Liver (tissue), 9 donors: Measurements from ENCODE around the gene IPMK. TPM values are rescaled to one million over a fixed set of nuclear protein-coding genes. Genes with fewer than 3 reads are reported as not detected.
"Not testable (repeated sequence)": the region's sequence is repeated elsewhere in the genome, so short reads cannot be mapped to it uniquely, and the experiment has no call there.

ENCODE experiments used
- DNase-seq: peaks from one replicate; pipeline ENCODE4 v3.0.0-alpha.2; 2017; ENCODE audit warnings: low spot score
- H3K27ac ChIP-seq, 2 donors: one replicate each; pipeline ENCODE4 v1.7.0; 2013; ENCODE audit warnings: inconsistent platforms in 2 of 2, low read length in 2 of 2, control low read depth in 1 of 2, low read depth in 1 of 2, mild to moderate bottlenecking in 1 of 2
- H3K27me3 ChIP-seq, 4 donors: one replicate each; pipeline versions ENCODE4 v1.6.1 to v1.7.0; 2013; ENCODE audit warnings: low read length in 3 of 4, inconsistent platforms in 1 of 4, mild to moderate bottlenecking in 1 of 4, moderate library complexity in 1 of 4; ENCODE audit not compliant: control insufficient read depth in 4 of 4, insufficient read depth in 4 of 4
- H3K36me3 ChIP-seq, 4 donors: one replicate each; pipeline versions ENCODE4 v1.6.1 to v1.7.0; 2013; ENCODE audit warnings: low read length in 3 of 4, mild to moderate bottlenecking in 3 of 4, low read depth in 1 of 4, moderate library complexity in 1 of 4; ENCODE audit not compliant: control insufficient read depth in 4 of 4, insufficient read depth in 3 of 4
- H3K4me1 ChIP-seq, 4 donors: one replicate each; pipeline versions ENCODE4 v1.6.1 to v1.7.0; 2013; ENCODE audit warnings: low read length in 3 of 4, mild to moderate bottlenecking in 3 of 4, moderate library complexity in 1 of 4; ENCODE audit not compliant: control insufficient read depth in 4 of 4, insufficient read depth in 4 of 4
- H3K4me3 ChIP-seq, 3 donors: one replicate each; pipeline versions ENCODE4 v1.6.1 to v1.7.0; 2013; ENCODE audit warnings: low read length in 3 of 3, control low read depth in 1 of 3, low read depth in 1 of 3, mild to moderate bottlenecking in 1 of 3
- H3K9ac ChIP-seq, 2 donors: one replicate each; pipeline ENCODE4 v1.7.0; 2013; ENCODE audit warnings: low read length in 2 of 2, mild to moderate bottlenecking in 2 of 2, moderate library complexity in 2 of 2, control low read depth in 1 of 2, low read depth in 1 of 2
- H3K9me3 ChIP-seq, 4 donors: one replicate each; pipeline versions ENCODE4 v1.6.1 to v1.7.0; 2013; ENCODE audit warnings: low read length in 3 of 4; ENCODE audit not compliant: control insufficient read depth in 4 of 4
- EGR1 ChIP-seq, 2 donors: IDR thresholded peaks; 2 replicates each; pipeline ENCODE4 v1.6.1; 2016 to 2018; ENCODE audit warnings: antibody characterized with exemption in 2 of 2, low read depth in 2 of 2
- FOXA1 ChIP-seq: IDR thresholded peaks from 2 replicates; pipeline ENCODE4 v1.6.1; 2016; ENCODE audit warnings: antibody characterized with exemption
- FOXA2 ChIP-seq: IDR thresholded peaks from 2 replicates; pipeline ENCODE4 v1.6.1; 2016; ENCODE audit warnings: antibody characterized with exemption
- GABPA ChIP-seq, 2 donors: IDR thresholded peaks in 1 of 2; conservative IDR thresholded peaks in 1 of 2; 2 replicates each; pipeline ENCODE4 v1.6.1; 2016; ENCODE audit warnings: antibody characterized with exemption in 2 of 2, mild to moderate bottlenecking in 1 of 2, moderate library complexity in 1 of 2
- HNF4A ChIP-seq, 2 donors: conservative IDR thresholded peaks; 2 replicates each; pipeline ENCODE4 v1.6.1; 2016; ENCODE audit warnings: antibody characterized with exemption in 2 of 2, mild to moderate bottlenecking in 2 of 2
- HNF4G ChIP-seq: IDR thresholded peaks from 2 replicates; pipeline ENCODE4 v1.6.1; 2016; ENCODE audit warnings: antibody characterized with exemption
- JUND ChIP-seq, 2 donors: IDR thresholded peaks; 2 replicates each; pipeline ENCODE4 v1.6.1; 2016; ENCODE audit warnings: antibody characterized with exemption in 2 of 2
- NR2F2 ChIP-seq: IDR thresholded peaks from 2 replicates; pipeline ENCODE4 v1.6.1; 2016; ENCODE audit warnings: antibody characterized with exemption
- RAD21 ChIP-seq, 2 donors: IDR thresholded peaks; 2 replicates each; pipeline ENCODE4 v1.6.1; 2016; ENCODE audit warnings: antibody characterized with exemption in 2 of 2, mild to moderate bottlenecking in 2 of 2
- RXRA ChIP-seq, 2 donors: IDR thresholded peaks; 2 replicates each; pipeline ENCODE4 v1.6.1; 2017 to 2018; ENCODE audit warnings: antibody characterized with exemption in 2 of 2, mild to moderate bottlenecking in 1 of 2
- SP1 ChIP-seq: IDR thresholded peaks from 2 replicates; pipeline ENCODE4 v1.6.1; 2018; ENCODE audit warnings: antibody characterized with exemption, mild to moderate bottlenecking
- TAF1 ChIP-seq: conservative IDR thresholded peaks from 2 replicates; pipeline ENCODE4 v1.6.1; 2016; ENCODE audit warnings: antibody characterized with exemption, mild to moderate bottlenecking
- YY1 ChIP-seq: IDR thresholded peaks from 2 replicates; pipeline ENCODE4 v1.6.1; 2016; ENCODE audit warnings: antibody characterized with exemption, mild to moderate bottlenecking
- WGBS: extraction: QIAGEN DNeasy Blood & Tissue Kit; methylation state at CpG from one replicate; pipeline ENCODE4 v1.1.7; 2013; 5-methylcytosine and 5-hydroxymethylcytosine counted together
- polyA plus RNA-seq, 2 donors: library from polyadenylated mRNA; stranded (reverse) in 1 of 2; unstranded in 1 of 2; fragments of 200-250 nt in 1 of 2; fragments of >200 nt in 1 of 2; fragmentation: Nextera tagmentation in 1 of 2; extraction: Ambion mirVana in 1 of 2; gene quantifications; one replicate each; pipeline versions ENCODE4 v1.2.1 to v1.2.3, GENCODE V29; 2013 to 2015
- total RNA-seq, 2 donors: library from RNA; depleted of rRNA; stranded (reverse); fragments of >200 nt; gene quantifications; one replicate each; pipeline ENCODE4 v1.2.3, GENCODE V29; 2014
- TF ChIP-seq, protein P1 (sequence below): IDR thresholded peaks from 2 replicates; pipeline ENCODE4 v1.6.1; 2016; ENCODE audit warnings: antibody characterized with exemption
- TF ChIP-seq, protein P2 (sequence below): IDR thresholded peaks from 2 replicates; pipeline ENCODE4 v1.6.1; 2016; ENCODE audit warnings: antibody characterized with exemption
- TF ChIP-seq, protein P3 (sequence below): fragments of 150-350 bp; IDR thresholded peaks from 2 replicates; pipeline ENCODE4 v1.5.1; 2017; ENCODE audit warnings: improper control_type of control experiment, low read depth, low read length; ENCODE audit not compliant: missing input control
- TF ChIP-seq, protein P4 (sequence below): IDR thresholded peaks from 2 replicates; pipeline ENCODE4 v1.6.1; 2016; ENCODE audit warnings: antibody characterized with exemption
- TF ChIP-seq, protein P5 (sequence below): IDR thresholded peaks from 2 replicates; pipeline ENCODE4 v1.6.1; 2016; ENCODE audit warnings: antibody characterized with exemption, mild to moderate bottlenecking
- donor health status: healthy.
- donor health status: healthy.
- donor health status: healthy.
- donor health status: healthy.
- donor health status: healthy.

Gene IPMK
- total and polyA plus RNA-seq, 4 donors, result 1.4 to 5.2 (median 3.3) TPM

DNA sequence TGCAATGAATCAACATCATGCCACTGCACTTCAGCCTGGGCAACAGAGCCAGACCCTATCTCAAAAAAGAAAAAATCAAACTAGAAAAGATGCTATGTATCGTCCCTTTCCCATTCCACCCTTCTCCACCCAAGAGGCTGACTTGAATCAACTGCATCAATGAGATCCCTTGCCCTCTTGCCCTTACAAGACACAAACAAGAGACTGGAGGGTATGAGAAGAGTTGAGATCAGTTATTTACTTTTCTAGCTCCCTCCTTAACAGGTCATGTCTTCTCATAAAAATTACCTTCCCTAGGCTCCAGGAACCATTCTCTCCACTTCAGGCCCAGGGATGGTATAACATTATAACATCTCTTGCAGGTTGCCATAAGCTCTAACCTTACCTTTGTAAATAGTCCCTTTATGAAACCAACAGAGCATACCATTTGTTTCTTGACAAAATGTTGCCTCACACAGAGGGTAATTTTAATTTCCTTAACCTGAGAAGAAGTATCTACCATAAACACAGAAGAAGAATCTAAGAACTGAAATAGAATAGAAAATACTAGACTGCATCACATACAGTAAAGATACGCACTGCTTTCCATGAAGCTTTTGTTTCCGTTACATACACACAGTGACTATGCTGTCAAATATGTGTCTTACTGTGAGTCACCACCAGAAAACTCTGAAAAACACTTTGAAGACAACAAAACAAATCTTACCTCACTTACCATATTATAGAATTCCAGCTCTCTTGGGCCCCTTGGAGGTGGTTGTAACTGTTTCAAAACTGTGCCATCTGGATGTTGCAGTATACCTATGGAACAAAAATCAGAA is 30.5 kb downstream of the IPMK start:
- no peak overlapping the region for H3K9ac ChIP-seq
- no peak for DNase-seq
- H3K4me1 ChIP-seq, result no peaks in the 10 kb centered on the region
- no peak overlapping the region for H3K4me3 ChIP-seq
- H3K36me3 ChIP-seq, result peaks cover 0 to 3% (median 2%) of the 10 kb centered on the region in 4 donors
- H3K27me3 ChIP-seq, result no peaks in the 10 kb centered on the region
- WGBS, result 96% methylated on average over 3 of the region's 3 CpGs
- H3K27ac ChIP-seq, result no peak overlapping the region
- no peaks in the 10 kb centered on the region for H3K9me3 ChIP-seq
- TF ChIP-seq HNF4G, result no peak
- TF ChIP-seq, protein P1, sequence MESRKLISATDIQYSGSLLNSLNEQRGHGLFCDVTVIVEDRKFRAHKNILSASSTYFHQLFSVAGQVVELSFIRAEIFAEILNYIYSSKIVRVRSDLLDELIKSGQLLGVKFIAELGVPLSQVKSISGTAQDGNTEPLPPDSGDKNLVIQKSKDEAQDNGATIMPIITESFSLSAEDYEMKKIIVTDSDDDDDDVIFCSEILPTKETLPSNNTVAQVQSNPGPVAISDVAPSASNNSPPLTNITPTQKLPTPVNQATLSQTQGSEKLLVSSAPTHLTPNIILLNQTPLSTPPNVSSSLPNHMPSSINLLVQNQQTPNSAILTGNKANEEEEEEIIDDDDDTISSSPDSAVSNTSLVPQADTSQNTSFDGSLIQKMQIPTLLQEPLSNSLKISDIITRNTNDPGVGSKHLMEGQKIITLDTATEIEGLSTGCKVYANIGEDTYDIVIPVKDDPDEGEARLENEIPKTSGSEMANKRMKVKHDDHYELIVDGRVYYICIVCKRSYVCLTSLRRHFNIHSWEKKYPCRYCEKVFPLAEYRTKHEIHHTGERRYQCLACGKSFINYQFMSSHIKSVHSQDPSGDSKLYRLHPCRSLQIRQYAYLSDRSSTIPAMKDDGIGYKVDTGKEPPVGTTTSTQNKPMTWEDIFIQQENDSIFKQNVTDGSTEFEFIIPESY, result no peak
- TF ChIP-seq TAF1, result no peak
- TF ChIP-seq, protein P2, sequence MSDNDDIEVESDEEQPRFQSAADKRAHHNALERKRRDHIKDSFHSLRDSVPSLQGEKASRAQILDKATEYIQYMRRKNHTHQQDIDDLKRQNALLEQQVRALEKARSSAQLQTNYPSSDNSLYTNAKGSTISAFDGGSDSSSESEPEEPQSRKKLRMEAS, result no peak
- no peak for TF ChIP-seq SP1
- no peak for TF ChIP-seq NR2F2
- no peak for TF ChIP-seq FOXA2
- TF ChIP-seq RAD21 (IDR thresholded peaks at IDR 0.05), result no peak
- no peak for TF ChIP-seq RXRA (IDR thresholded peaks at IDR 0.05)
- TF ChIP-seq YY1, result no peak
- no peak for TF ChIP-seq EGR1 (IDR thresholded peaks at IDR 0.05; ENCODE audit: low read depth in 2 of 2)
- no peak for TF ChIP-seq FOXA1
- no peak for TF ChIP-seq JUND (IDR thresholded peaks at IDR 0.05)
- TF ChIP-seq, protein P3, sequence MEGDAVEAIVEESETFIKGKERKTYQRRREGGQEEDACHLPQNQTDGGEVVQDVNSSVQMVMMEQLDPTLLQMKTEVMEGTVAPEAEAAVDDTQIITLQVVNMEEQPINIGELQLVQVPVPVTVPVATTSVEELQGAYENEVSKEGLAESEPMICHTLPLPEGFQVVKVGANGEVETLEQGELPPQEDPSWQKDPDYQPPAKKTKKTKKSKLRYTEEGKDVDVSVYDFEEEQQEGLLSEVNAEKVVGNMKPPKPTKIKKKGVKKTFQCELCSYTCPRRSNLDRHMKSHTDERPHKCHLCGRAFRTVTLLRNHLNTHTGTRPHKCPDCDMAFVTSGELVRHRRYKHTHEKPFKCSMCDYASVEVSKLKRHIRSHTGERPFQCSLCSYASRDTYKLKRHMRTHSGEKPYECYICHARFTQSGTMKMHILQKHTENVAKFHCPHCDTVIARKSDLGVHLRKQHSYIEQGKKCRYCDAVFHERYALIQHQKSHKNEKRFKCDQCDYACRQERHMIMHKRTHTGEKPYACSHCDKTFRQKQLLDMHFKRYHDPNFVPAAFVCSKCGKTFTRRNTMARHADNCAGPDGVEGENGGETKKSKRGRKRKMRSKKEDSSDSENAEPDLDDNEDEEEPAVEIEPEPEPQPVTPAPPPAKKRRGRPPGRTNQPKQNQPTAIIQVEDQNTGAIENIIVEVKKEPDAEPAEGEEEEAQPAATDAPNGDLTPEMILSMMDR, result no peak
- no peak for TF ChIP-seq HNF4A (conservative IDR thresholded peaks at IDR 0.05)
- TF ChIP-seq, protein P4, sequence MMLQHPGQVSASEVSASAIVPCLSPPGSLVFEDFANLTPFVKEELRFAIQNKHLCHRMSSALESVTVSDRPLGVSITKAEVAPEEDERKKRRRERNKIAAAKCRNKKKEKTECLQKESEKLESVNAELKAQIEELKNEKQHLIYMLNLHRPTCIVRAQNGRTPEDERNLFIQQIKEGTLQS, result no peak
- TF ChIP-seq GABPA (IDR thresholded peaks at IDR 0.05 in 1 of 2, conservative IDR thresholded peaks at IDR 0.05 in 1 of 2), result no peak
- TF ChIP-seq, protein P5, sequence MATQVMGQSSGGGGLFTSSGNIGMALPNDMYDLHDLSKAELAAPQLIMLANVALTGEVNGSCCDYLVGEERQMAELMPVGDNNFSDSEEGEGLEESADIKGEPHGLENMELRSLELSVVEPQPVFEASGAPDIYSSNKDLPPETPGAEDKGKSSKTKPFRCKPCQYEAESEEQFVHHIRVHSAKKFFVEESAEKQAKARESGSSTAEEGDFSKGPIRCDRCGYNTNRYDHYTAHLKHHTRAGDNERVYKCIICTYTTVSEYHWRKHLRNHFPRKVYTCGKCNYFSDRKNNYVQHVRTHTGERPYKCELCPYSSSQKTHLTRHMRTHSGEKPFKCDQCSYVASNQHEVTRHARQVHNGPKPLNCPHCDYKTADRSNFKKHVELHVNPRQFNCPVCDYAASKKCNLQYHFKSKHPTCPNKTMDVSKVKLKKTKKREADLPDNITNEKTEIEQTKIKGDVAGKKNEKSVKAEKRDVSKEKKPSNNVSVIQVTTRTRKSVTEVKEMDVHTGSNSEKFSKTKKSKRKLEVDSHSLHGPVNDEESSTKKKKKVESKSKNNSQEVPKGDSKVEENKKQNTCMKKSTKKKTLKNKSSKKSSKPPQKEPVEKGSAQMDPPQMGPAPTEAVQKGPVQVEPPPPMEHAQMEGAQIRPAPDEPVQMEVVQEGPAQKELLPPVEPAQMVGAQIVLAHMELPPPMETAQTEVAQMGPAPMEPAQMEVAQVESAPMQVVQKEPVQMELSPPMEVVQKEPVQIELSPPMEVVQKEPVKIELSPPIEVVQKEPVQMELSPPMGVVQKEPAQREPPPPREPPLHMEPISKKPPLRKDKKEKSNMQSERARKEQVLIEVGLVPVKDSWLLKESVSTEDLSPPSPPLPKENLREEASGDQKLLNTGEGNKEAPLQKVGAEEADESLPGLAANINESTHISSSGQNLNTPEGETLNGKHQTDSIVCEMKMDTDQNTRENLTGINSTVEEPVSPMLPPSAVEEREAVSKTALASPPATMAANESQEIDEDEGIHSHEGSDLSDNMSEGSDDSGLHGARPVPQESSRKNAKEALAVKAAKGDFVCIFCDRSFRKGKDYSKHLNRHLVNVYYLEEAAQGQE, result no peak

DNA sequence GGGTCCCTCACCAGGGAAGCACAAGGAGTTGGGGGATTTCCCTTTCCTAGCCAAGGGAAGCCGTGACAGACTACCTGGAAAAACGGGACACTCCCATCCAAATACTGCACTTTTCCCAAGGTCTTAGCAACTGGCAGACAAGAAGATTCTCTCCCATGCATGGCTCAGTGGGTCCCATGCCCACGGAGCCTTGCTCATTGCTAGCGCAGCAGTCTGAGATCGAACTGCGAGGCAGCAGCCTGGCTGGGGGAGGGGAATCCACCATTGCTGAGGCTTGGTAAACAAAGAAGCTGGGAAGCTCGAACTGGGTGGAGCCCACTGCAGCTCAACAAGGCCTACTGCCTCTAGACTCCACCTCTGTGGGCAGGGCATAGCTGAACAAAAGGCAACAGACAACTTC is 37.8 kb downstream of the IPMK start:
- 93% methylated on average over 7 of the region's 7 CpGs for WGBS
- H3K27me3 ChIP-seq, H3K27ac ChIP-seq, H3K9me3 ChIP-seq, H3K36me3 ChIP-seq, H3K4me3 ChIP-seq, DNase-seq, H3K9ac ChIP-seq: not testable (repeated sequence)
- H3K4me1 ChIP-seq, result peaks cover 0 to 18% (median 8%) of the 10 kb centered on the region in 4 donors
